ENCODE data around the gene ACTR3. TPM values are rescaled to one million over a fixed set of nuclear protein-coding genes. Genes with fewer than 3 reads are reported as not detected.
A peak's percentile ranks its signal among the peaks of the same experiment; 100 is the strongest.

Gene ACTR3
- total RNA-seq, 1 donor from 2014 or later, result 105 TPM

GRCh38 chr2:113890253-113891235 lies 655 bp downstream of the ACTR3 start:
- no peaks in the 10 kb centered on the region for H3K27me3 ChIP-seq
- intact Hi-C loops (cut with DNase I), result loop anchor here (5.0 kb wide), 1 partner anchor 133 kb away; the partner anchor contains the start of gene SLC35F5
- peak overlapping the region; percentile 98 for H3K27ac ChIP-seq
- DNase-seq (ENCODE audit: extremely low spot score in 2 of 2), result no peak
- TF ChIP-seq POLR2AphosphoS5 (IDR thresholded peaks at IDR 0.05; ENCODE audit: insufficient read depth in 1 of 2, low read depth in 1 of 2) (peak; percentile 9 to 96), POLR2A (IDR thresholded peaks at IDR 0.05) (peak in 1 of 2 donors; percentile 62)
- TF ChIP-seq, protein P1, sequence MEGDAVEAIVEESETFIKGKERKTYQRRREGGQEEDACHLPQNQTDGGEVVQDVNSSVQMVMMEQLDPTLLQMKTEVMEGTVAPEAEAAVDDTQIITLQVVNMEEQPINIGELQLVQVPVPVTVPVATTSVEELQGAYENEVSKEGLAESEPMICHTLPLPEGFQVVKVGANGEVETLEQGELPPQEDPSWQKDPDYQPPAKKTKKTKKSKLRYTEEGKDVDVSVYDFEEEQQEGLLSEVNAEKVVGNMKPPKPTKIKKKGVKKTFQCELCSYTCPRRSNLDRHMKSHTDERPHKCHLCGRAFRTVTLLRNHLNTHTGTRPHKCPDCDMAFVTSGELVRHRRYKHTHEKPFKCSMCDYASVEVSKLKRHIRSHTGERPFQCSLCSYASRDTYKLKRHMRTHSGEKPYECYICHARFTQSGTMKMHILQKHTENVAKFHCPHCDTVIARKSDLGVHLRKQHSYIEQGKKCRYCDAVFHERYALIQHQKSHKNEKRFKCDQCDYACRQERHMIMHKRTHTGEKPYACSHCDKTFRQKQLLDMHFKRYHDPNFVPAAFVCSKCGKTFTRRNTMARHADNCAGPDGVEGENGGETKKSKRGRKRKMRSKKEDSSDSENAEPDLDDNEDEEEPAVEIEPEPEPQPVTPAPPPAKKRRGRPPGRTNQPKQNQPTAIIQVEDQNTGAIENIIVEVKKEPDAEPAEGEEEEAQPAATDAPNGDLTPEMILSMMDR (IDR thresholded peaks at IDR 0.05), result no peak
- peak overlapping the region; percentile 93 to 95 for H3K4me3 ChIP-seq
- peaks cover 73% of the 10 kb centered on the region for H3K4me1 ChIP-seq
- no peaks in the 10 kb centered on the region for H3K9me3 ChIP-seq
- no peaks in the 10 kb centered on the region for H3K36me3 ChIP-seq

DNA sequence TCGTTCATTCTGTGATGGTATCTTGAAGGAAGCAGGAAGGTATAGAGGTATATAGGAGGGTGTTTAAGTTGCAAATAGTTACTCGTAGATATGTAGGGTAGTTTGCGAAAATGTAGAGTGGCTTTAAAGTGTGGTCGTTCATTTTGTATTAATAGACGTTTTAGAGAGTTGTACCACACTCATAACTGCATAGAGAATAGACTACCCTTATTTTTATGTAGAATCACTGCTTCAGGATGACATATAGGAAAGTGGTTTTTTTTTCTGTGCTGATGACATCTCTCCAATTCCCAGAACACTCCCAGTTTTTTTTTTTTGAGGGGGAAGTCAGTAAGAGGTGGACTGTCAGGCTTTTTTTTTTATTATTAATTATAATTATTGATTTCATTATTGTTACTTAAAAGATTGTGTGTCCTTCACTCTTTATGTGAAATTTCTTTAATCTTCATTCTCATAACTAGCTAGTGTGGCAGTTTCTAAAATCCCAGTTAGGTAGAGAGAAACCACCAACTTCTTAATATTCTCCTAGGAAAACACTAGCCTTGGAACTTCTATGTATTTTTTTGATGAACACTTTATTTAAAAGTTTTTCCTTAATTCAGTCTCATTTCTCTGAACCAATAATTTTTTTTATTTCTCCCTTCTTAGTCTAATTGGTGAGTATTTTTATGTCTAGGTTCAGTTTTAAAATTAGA lies 1.5 kb downstream of the ACTR3 start:
- H3K27me3 ChIP-seq, result no peaks in the 10 kb centered on the region
- peaks cover 80% of the 10 kb centered on the region for H3K4me1 ChIP-seq

DNA sequence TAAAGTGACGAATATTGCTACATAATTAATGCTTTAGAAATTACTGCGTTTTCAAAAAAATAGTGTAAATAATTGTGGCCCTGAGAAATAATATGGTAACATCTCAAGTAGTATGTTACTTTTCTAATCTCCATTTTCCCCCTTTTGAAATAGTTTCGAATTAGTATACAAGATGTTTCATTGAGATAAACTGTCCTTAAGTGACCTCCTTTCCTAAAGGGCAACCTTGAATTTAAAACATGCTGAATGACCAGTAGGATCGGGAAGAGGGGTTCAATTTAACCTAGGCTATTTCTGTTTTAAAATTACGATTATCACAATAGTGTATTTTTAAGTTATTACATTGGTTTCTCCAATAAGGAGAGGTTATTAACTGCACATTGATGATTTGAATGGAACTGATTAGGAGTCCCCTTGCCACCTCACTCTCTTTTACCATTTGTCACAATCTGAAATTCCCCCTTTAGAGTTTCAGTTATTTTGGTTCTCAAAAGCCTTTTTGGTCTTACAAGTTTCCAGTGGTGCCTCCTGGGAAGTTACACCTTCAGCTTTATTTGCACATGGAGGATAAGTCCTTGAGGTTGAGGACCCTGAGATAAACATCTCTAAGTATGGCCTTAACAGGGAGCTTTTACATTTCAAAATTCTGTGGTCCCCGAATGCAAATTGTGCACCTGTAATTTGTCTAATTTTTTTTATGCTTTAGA lies 2.3 kb downstream of the ACTR3 start:
- Histone ChIP-seq H3K27ac (peak overlapping the region; percentile 98), H3K9me3 (no peaks in the 10 kb centered on the region), H3K36me3 (no peaks in the 10 kb centered on the region), H3K4me3 (peak overlapping the region; percentile 2 to 93), H3K4me1 (peaks cover 80% of the 10 kb centered on the region), H3K27me3 (no peaks in the 10 kb centered on the region)
- no peak for DNase-seq (ENCODE audit: extremely low spot score in 2 of 2)
- intact Hi-C loops (cut with DNase I), result loop anchor here (5.0 kb wide), 1 partner anchor 135 kb away; the partner anchor contains the start of gene SLC35F5
- TF ChIP-seq, protein P1 (IDR thresholded peaks at IDR 0.05), result no peak
- TF ChIP-seq POLR2AphosphoS5 (IDR thresholded peaks at IDR 0.05; ENCODE audit: insufficient read depth in 1 of 2, low read depth in 1 of 2) (no peak), POLR2A (IDR thresholded peaks at IDR 0.05) (no peak)

More for the DNA sequence above, 1.5 kb downstream of the ACTR3 start:
- no peak for TF ChIP-seq POLR2A (IDR thresholded peaks at IDR 0.05)
- TF ChIP-seq POLR2AphosphoS5 (IDR thresholded peaks at IDR 0.05; ENCODE audit: insufficient read depth in 1 of 2, low read depth in 1 of 2), result no peak
- TF ChIP-seq, protein P1 (IDR thresholded peaks at IDR 0.05), result no peak
- H3K4me3 ChIP-seq, result peak overlapping the region; percentile 93 to 95
- H3K27ac ChIP-seq, result peak overlapping the region; percentile 98
- H3K9me3 ChIP-seq, result no peaks in the 10 kb centered on the region
- intact Hi-C loops (cut with DNase I), result loop anchor here (5.0 kb wide), 1 partner anchor 134 kb away; the partner anchor contains the start of gene SLC35F5
- no peaks in the 10 kb centered on the region for H3K36me3 ChIP-seq
- DNase-seq (ENCODE audit: extremely low spot score in 2 of 2), result no peak

GRCh38 chr2:113894156-113894743 lies 4.4 kb downstream of the ACTR3 start:
- no peak for DNase-seq (ENCODE audit: extremely low spot score in 2 of 2)
- Histone ChIP-seq H3K27me3 (no peaks in the 10 kb centered on the region), H3K9me3 (no peaks in the 10 kb centered on the region), H3K4me3 (no peak overlapping the region), H3K27ac (peak overlapping the region; percentile 24), H3K36me3 (no peaks in the 10 kb centered on the region), H3K4me1 (peaks cover 82% of the 10 kb centered on the region)
- intact Hi-C loops (cut with DNase I), result loop anchor here (5.0 kb wide), 1 partner anchor 137 kb away; the partner anchor contains the start of gene SLC35F5
- TF ChIP-seq POLR2AphosphoS5 (IDR thresholded peaks at IDR 0.05; ENCODE audit: insufficient read depth in 1 of 2, low read depth in 1 of 2) (peak in 1 of 2 donors; percentile 63), POLR2A (IDR thresholded peaks at IDR 0.05) (no peak)

Measured in vagina (tissue), 2 donors.